ENCODE measurements around the gene JAGN1.

DNA sequence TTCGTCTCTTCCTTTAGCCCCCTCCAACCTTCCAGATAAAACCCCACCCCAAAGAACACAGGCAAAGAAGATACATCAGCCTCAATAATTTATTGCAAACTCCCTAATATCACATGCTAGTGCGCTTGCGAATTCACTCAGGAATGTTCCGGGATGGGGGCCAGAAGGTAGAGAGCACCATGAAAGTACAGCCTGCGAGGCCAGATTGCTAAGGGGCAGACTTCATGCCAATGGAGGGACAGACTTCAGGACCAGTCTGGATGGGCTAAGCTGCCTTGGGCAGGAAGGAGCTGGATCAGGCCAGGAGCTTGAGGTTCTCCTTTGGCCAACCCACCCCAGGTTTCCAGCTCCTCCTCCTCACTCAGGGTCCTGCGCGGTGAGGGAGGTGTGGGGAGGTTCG lies 23.8 kb upstream of the JAGN1 start:
- TF ChIP-seq SP4 (IDR thresholded peaks at IDR 0.05; ENCODE audit: low read length) = no peak
- no peak for TF ChIP-seq TBP (IDR thresholded peaks at IDR 0.05; ENCODE audit: low read depth, low read length)
